HepG2 (cell line): Measurements from ENCODE around the gene TBL2.
"Not testable (repeated sequence)": the region's sequence is repeated elsewhere in the genome, so short reads cannot be mapped to it uniquely, and the experiment has no call there.

Experiments
- BCL6 ChIP-seq: IDR thresholded peaks from 2 replicates; pipeline ENCODE4 v1.6.1; 2016; ENCODE audit warnings: missing genetic modification reagents, missing compliant biosample characterization
- CCDC6 ChIP-seq: sonication (generic); formaldehyde crosslinking; IDR thresholded peaks from 2 replicates; pipeline ENCODE4 v1.8.1; 2022; ENCODE audit warnings: mild to moderate bottlenecking, missing genetic modification reagents, moderate library complexity
- CREB1 ChIP-seq, 2 experiments: fragments of 450-650 bp in 1 of 2; IDR thresholded peaks; 2 replicates each; pipeline ENCODE4 v1.6.1; 2016 to 2017; ENCODE audit warnings: control low read depth in 1 of 2, mild to moderate bottlenecking in 1 of 2, missing compliant biosample characterization in 1 of 2, missing genetic modification characterization in 1 of 2
- HDAC6 ChIP-seq: fragments of 200-600 bp; sonication (generic); IDR thresholded peaks from 2 replicates; pipeline ENCODE4 v1.7.0; 2017; ENCODE audit warnings: mild to moderate bottlenecking, antibody characterized with exemption, low read length, low read depth
- MAFG ChIP-seq: sonication (generic); formaldehyde crosslinking; IDR thresholded peaks from 2 replicates; pipeline ENCODE4 v1.5.1; 2020; ENCODE audit warnings: mild to moderate bottlenecking, missing genetic modification reagents
- MTF1 ChIP-seq: sonication (generic); formaldehyde crosslinking; IDR thresholded peaks from 2 replicates; pipeline ENCODE4 v1.5.0; 2020; ENCODE audit warnings: missing genetic modification reagents
- POLR2A ChIP-seq, 2 experiments: IDR thresholded peaks; 2 replicates each; pipeline ENCODE4 v1.6.1; 2011; ENCODE audit warnings: low read depth in 2 of 2, low read length in 2 of 2, mild to moderate bottlenecking in 1 of 2, moderate library complexity in 1 of 2; ENCODE audit not compliant: insufficient read depth in 1 of 2
- REST ChIP-seq, 2 experiments: IDR thresholded peaks; 2 replicates each; pipeline ENCODE4 v1.6.1; 2011 to 2012; ENCODE audit warnings: low read length in 2 of 2, borderline replicate concordance in 1 of 2, low read depth in 1 of 2, mild to moderate bottlenecking in 1 of 2, moderate library complexity in 1 of 2
- UBTF ChIP-seq: sonication (generic); formaldehyde crosslinking; IDR thresholded peaks from 2 replicates; pipeline ENCODE4 v1.4.0; 2020; ENCODE audit warnings: mild to moderate bottlenecking, missing genetic modification reagents
- ZNF121 ChIP-seq: sonication (generic); formaldehyde crosslinking; IDR thresholded peaks from 2 replicates; pipeline ENCODE4 v1.5.0; 2020; ENCODE audit warnings: mild to moderate bottlenecking, missing genetic modification reagents
- ZNF264 ChIP-seq: sonication (generic); formaldehyde crosslinking; IDR thresholded peaks from 2 replicates; pipeline ENCODE4 v1.4.0; 2020; ENCODE audit warnings: missing genetic modification reagents
- ZNF44 ChIP-seq: sonication (generic); formaldehyde crosslinking; IDR thresholded peaks from 2 replicates; pipeline ENCODE4 v1.5.1; 2020; ENCODE audit warnings: mild to moderate bottlenecking, missing genetic modification reagents
- TF ChIP-seq, protein P1 (sequence below): sonication (generic); formaldehyde crosslinking; IDR thresholded peaks from 2 replicates; pipeline ENCODE4 v1.4.0; 2020; ENCODE audit warnings: low read depth, mild to moderate bottlenecking, missing genetic modification reagents

GRCh38 chr7:73526158-73526494, 52.3 kb downstream of the TBL2 start:
- not testable (repeated sequence) for TF ChIP-seq ZNF44; CREB1 (IDR thresholded peaks at IDR 0.05); CREB1 (CRISPR knock-in tag; IDR thresholded peaks at IDR 0.05); HDAC6; MTF1 (CRISPR knock-in tag); UBTF (CRISPR knock-in tag); POLR2A (IDR thresholded peaks at IDR 0.05; ENCODE audit: insufficient read depth in 1 of 2, low read depth in 2 of 2, low read length in 2 of 2); REST (IDR thresholded peaks at IDR 0.05; ENCODE audit: borderline replicate concordance in 1 of 2, low read depth in 1 of 2, low read length in 2 of 2); ZNF264 (CRISPR knock-in tag); CCDC6 (CRISPR knock-in tag); MAFG (CRISPR knock-in tag); BCL6 (CRISPR knock-in tag)
- TF ChIP-seq ZNF121 (CRISPR knock-in tag) = peak; percentile 73
- TF ChIP-seq, protein P1, sequence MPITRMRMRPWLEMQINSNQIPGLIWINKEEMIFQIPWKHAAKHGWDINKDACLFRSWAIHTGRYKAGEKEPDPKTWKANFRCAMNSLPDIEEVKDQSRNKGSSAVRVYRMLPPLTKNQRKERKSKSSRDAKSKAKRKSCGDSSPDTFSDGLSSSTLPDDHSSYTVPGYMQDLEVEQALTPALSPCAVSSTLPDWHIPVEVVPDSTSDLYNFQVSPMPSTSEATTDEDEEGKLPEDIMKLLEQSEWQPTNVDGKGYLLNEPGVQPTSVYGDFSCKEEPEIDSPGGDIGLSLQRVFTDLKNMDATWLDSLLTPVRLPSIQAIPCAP (CRISPR knock-in tag) = not testable (repeated sequence)
